H9 (cell line): Measurements from ENCODE around the gene LONP2. TPM values are rescaled to one million over a fixed set of nuclear protein-coding genes. Genes with fewer than 3 reads are reported as not detected.

Source experiments
- DNase-seq: peaks from one replicate; pipeline ENCODE4 v3.0.0-alpha.2; 2017
- H2AFZ ChIP-seq: one replicate; pipeline ENCODE4 v1.6.1; 2013; ENCODE audit warnings: mild to moderate bottlenecking, low read length, control low read depth, moderate library complexity
- H2AK5ac ChIP-seq: 2 replicates; pipeline ENCODE4 v1.6.1; 2013; ENCODE audit warnings: low read length, control low read depth, mixed read lengths; ENCODE audit not compliant: insufficient read length
- H2BK120ac ChIP-seq: one replicate; pipeline ENCODE4 v1.6.1; 2013; ENCODE audit warnings: low read depth, mild to moderate bottlenecking, low read length, control low read depth, inconsistent platforms; ENCODE audit not compliant: poor library complexity, severe bottlenecking
- H2BK12ac ChIP-seq: 2 replicates; pipeline ENCODE4 v1.6.1; 2013; ENCODE audit warnings: low read length, control low read depth, mixed read lengths, low read depth; ENCODE audit not compliant: insufficient read length
- H2BK15ac ChIP-seq: 2 replicates; pipeline ENCODE4 v1.6.1; 2013; ENCODE audit warnings: low read depth, low read length, control low read depth
- H2BK20ac ChIP-seq: one replicate; pipeline ENCODE4 v1.6.1; 2013; ENCODE audit warnings: low read depth, mild to moderate bottlenecking, low read length, control low read depth, inconsistent platforms; ENCODE audit not compliant: poor library complexity, severe bottlenecking
- H2BK5ac ChIP-seq: 2 replicates; pipeline ENCODE4 v1.6.1; 2013; ENCODE audit warnings: low read length, control low read depth, mixed read lengths; ENCODE audit not compliant: insufficient read length
- H3K14ac ChIP-seq: 2 replicates; pipeline ENCODE4 v1.6.1; 2013; ENCODE audit warnings: low read length, control low read depth; ENCODE audit not compliant: insufficient read depth
- H3K18ac ChIP-seq: 2 replicates; pipeline ENCODE4 v1.6.1; 2013; ENCODE audit warnings: low read depth, mild to moderate bottlenecking, mixed read lengths, low read length, control low read depth; ENCODE audit not compliant: insufficient read length
- H3K23ac ChIP-seq: 2 replicates; pipeline ENCODE4 v1.6.1; 2013; ENCODE audit warnings: low read length, control low read depth, mixed read lengths, low read depth; ENCODE audit not compliant: insufficient read length
- H3K23me2 ChIP-seq: 2 replicates; pipeline ENCODE4 v1.6.1; 2013; ENCODE audit warnings: low read depth, mild to moderate bottlenecking, mixed read lengths, low read length, control low read depth; ENCODE audit not compliant: insufficient read length, poor library complexity, severe bottlenecking
- H3K27ac ChIP-seq: 2 replicates; pipeline ENCODE4 v1.5.1; 2013; ENCODE audit warnings: low read length, control low read depth, mixed read lengths, low read depth; ENCODE audit not compliant: insufficient read length
- H3K27me3 ChIP-seq: 2 replicates; pipeline ENCODE4 v1.6.1; 2013; ENCODE audit warnings: low read length, control low read depth, inconsistent platforms; ENCODE audit not compliant: insufficient read depth
- H3K4ac ChIP-seq: 2 replicates; pipeline ENCODE4 v1.6.1; 2013; ENCODE audit warnings: low read depth, mild to moderate bottlenecking, control low read depth, inconsistent platforms, low read length, moderate library complexity
- H3K4me1 ChIP-seq: 2 replicates; pipeline ENCODE4 v1.6.1; 2013; ENCODE audit warnings: low read length, control low read depth, inconsistent platforms; ENCODE audit not compliant: insufficient read depth
- H3K4me2 ChIP-seq: 2 replicates; pipeline ENCODE4 v1.6.1; 2013; ENCODE audit warnings: low read length, control low read depth, mixed read lengths; ENCODE audit not compliant: insufficient read length, insufficient read depth
- H3K56ac ChIP-seq: 2 replicates; pipeline ENCODE4 v1.6.1; 2013; ENCODE audit warnings: low read depth, mild to moderate bottlenecking, mixed read lengths, low read length, control low read depth; ENCODE audit not compliant: insufficient read length
- H3K79me1 ChIP-seq: 2 replicates; pipeline ENCODE4 v1.6.1; 2013; ENCODE audit warnings: low read depth, mild to moderate bottlenecking, moderate library complexity, low read length, control low read depth, inconsistent platforms; ENCODE audit not compliant: insufficient read depth, poor library complexity, severe bottlenecking
- H3K79me2 ChIP-seq: 2 replicates; pipeline ENCODE4 v1.6.1; 2013; ENCODE audit warnings: low read length, control low read depth, inconsistent platforms; ENCODE audit not compliant: insufficient read depth
- H3K9ac ChIP-seq: 2 replicates; pipeline ENCODE4 v1.6.1; 2013; ENCODE audit warnings: low read length, control low read depth, mixed read lengths; ENCODE audit not compliant: insufficient read length; ENCODE audit errors: extremely low read depth
- H3K9me3 ChIP-seq: one replicate; pipeline ENCODE4 v1.6.1; 2013; ENCODE audit warnings: low read depth, low read length, inconsistent platforms; ENCODE audit not compliant: control insufficient read depth
- H3T11ph ChIP-seq: one replicate; pipeline ENCODE4 v1.6.1; 2013; ENCODE audit warnings: mild to moderate bottlenecking, low read length, control low read depth, inconsistent platforms
- H4K20me1 ChIP-seq: one replicate; pipeline ENCODE4 v1.6.1; 2013; ENCODE audit not compliant: control insufficient read depth, insufficient read length, insufficient read depth
- H4K5ac ChIP-seq: 2 replicates; pipeline ENCODE4 v1.6.1; 2013; ENCODE audit warnings: low read depth, mild to moderate bottlenecking, mixed read lengths, low read length, control low read depth; ENCODE audit not compliant: insufficient read length
- H4K8ac ChIP-seq: replicated peaks from 2 replicates; pipeline ENCODE4 v1.6.1; 2013; ENCODE audit warnings: low read length, control low read depth, mixed read lengths, low read depth; ENCODE audit not compliant: insufficient read length
- H4K91ac ChIP-seq: 2 replicates; pipeline ENCODE4 v1.6.1; 2013; ENCODE audit warnings: low read depth, mild to moderate bottlenecking, moderate library complexity, mixed read lengths, low read length, control low read depth; ENCODE audit not compliant: insufficient read length
- H3K27ac Mint-ChIP-seq, 3 experiments: 2 replicates in 2 of 3; 3 replicates in 1 of 3; pipeline ENCODE4 v1.8.0; 2020 to 2021; ENCODE audit warnings: mixed read lengths in 3 of 3, mild to moderate bottlenecking in 1 of 3, moderate library complexity in 1 of 3
- H3K27me3 Mint-ChIP-seq: 2 replicates; pipeline ENCODE4 v1.8.0; 2021; ENCODE audit warnings: low read depth, mild to moderate bottlenecking, moderate library complexity, mixed read lengths
- H3K36me3 Mint-ChIP-seq, 3 experiments: 2 replicates in 2 of 3; 3 replicates in 1 of 3; pipeline ENCODE4 v1.8.0; 2020 to 2021; ENCODE audit warnings: low read depth in 3 of 3, mixed read lengths in 3 of 3; ENCODE audit not compliant: insufficient read depth in 1 of 3
- H3K4me1 Mint-ChIP-seq, 2 experiments: 2 replicates each; pipeline ENCODE4 v1.8.0; 2020; ENCODE audit warnings: mixed read lengths in 2 of 2
- H3K4me3 Mint-ChIP-seq, 2 experiments: 2 replicates in 1 of 2; 3 replicates in 1 of 2; pipeline ENCODE4 v1.8.0; 2020 to 2021; ENCODE audit warnings: mild to moderate bottlenecking in 2 of 2, mixed read lengths in 2 of 2, moderate library complexity in 1 of 2
- H3K9me3 Mint-ChIP-seq, 2 experiments: 2 replicates in 1 of 2; 3 replicates in 1 of 2; pipeline ENCODE4 v1.8.0; 2020; ENCODE audit warnings: mild to moderate bottlenecking in 2 of 2, mixed read lengths in 2 of 2, moderate library complexity in 1 of 2
- WGBS: extraction: QIAGEN DNeasy Blood & Tissue Kit; methylation state at CpG from one replicate; pipeline ENCODE4 v1.1.7; 2013; ENCODE audit warnings: missing lambda C conversion rate, low lambda C conversion rate, mixed read lengths; ENCODE audit not compliant: insufficient read length; ENCODE audit errors: extremely low coverage; 5-methylcytosine and 5-hydroxymethylcytosine counted together
- total RNA-seq: library from RNA; stranded (reverse); gene quantifications from 2 replicates; pipeline ENCODE4 v1.2.1, GENCODE V29; 2021
- TF ChIP-seq, protein P1 (sequence below): fragments of 200-600 bp; sonication (generic); conservative IDR thresholded peaks from 3 replicates; pipeline ENCODE4 v1.8.0; 2021; ENCODE audit warnings: antibody characterized with exemption, mild to moderate bottlenecking

Gene LONP2
- total RNA-seq, 1 experiment from 2014 or later = 27.8 TPM

DNA sequence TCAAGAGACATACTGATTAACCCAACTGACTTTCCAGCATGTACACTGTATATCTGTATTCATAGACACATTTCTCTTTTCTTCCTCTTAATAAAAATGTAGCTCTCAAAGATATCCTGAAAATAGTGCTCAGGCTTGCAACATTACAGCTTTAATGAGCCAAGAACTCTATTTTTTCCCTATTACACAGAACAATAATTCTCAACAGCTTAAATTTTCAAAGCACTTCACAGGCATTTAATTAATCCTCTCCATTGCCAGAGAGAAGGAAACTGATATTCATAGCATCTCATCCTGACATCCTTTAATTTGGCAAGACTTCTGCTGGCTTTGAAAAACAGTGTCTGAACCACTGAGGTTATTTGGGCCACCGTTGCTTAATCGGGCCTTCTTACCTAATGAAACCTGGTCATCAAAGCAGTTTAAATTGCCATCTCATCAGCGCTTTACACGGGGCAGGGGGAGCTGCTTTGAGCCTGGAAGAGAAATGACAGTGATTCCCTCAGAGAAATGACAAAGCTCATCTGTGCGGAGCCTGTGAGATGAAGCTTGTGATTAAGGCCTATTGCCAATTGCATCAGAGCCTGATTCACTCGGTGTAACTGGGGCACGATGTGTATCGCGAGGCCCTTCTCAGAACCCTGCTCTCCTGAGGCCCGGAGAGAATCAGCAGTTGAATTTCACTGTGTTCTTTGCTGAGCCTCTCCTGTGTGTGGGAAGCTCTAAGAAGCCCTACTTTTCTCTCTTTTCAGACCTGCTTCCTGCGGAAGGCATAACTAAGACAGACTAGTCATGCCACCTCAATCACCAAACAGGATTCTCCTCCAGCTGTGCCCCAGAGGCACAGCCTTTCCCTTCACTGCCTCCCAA lies 149.6 kb downstream of the LONP2 start:
- Histone ChIP-seq H3K79me1 (no peaks in the 10 kb centered on the region), H4K20me1 (no peaks in the 10 kb centered on the region), H3K9me3 (no peaks in the 10 kb centered on the region), H3K14ac (no peak overlapping the region), H3K56ac (no peak overlapping the region), H2AK5ac (no peak overlapping the region), H2BK5ac (no peak overlapping the region), H3K4ac (no peak overlapping the region), H3K27me3 (no peaks in the 10 kb centered on the region), H3K79me2 (no peaks in the 10 kb centered on the region), H3K23ac (no peak overlapping the region), H3K27ac (no peak overlapping the region), H3K9ac (no peak overlapping the region), H3T11ph (no peak overlapping the region), H3K4me1 (no peaks in the 10 kb centered on the region), H4K8ac (no peak overlapping the region), H2BK120ac (no peak overlapping the region), H2BK20ac (no peak overlapping the region), H2BK15ac (no peak overlapping the region), H2AFZ (no peak overlapping the region), H3K4me2 (no peak overlapping the region), H3K23me2 (no peaks in the 10 kb centered on the region), H4K91ac (no peak overlapping the region), H3K18ac (no peak overlapping the region), H2BK12ac (no peak overlapping the region), H4K5ac (no peak overlapping the region)
- no peaks in the 10 kb centered on the region for H3K9me3 Mint-ChIP-seq
- WGBS = no CpG with 5 or more reads among the region's 11 CpGs
- H3K27me3 Mint-ChIP-seq = no peaks in the 10 kb centered on the region
- no peak overlapping the region for H3K27ac Mint-ChIP-seq
- TF ChIP-seq, protein P1, sequence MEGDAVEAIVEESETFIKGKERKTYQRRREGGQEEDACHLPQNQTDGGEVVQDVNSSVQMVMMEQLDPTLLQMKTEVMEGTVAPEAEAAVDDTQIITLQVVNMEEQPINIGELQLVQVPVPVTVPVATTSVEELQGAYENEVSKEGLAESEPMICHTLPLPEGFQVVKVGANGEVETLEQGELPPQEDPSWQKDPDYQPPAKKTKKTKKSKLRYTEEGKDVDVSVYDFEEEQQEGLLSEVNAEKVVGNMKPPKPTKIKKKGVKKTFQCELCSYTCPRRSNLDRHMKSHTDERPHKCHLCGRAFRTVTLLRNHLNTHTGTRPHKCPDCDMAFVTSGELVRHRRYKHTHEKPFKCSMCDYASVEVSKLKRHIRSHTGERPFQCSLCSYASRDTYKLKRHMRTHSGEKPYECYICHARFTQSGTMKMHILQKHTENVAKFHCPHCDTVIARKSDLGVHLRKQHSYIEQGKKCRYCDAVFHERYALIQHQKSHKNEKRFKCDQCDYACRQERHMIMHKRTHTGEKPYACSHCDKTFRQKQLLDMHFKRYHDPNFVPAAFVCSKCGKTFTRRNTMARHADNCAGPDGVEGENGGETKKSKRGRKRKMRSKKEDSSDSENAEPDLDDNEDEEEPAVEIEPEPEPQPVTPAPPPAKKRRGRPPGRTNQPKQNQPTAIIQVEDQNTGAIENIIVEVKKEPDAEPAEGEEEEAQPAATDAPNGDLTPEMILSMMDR = no peak
- DNase-seq = no peak
- H3K36me3 Mint-ChIP-seq = no peaks in the 10 kb centered on the region
- H3K4me1 Mint-ChIP-seq = peaks cover 0 to 4% of the 10 kb centered on the region in 2 experiments; a peak in 2 of 4 replicates
- H3K4me3 Mint-ChIP-seq = no peak overlapping the region
